K562 (cell line): ENCODE measurements around the gene FST. TPM values are rescaled to one million over a fixed set of nuclear protein-coding genes. Genes with fewer than 3 reads are reported as not detected.

ENCODE experiments used
- BRD4 ChIP-seq: fragments of 200-600 bp; sonication (generic); IDR thresholded peaks from 2 replicates; pipeline ENCODE4 v1.6.1; 2017; ENCODE audit warnings: inconsistent platforms
- DACH1 ChIP-seq: fragments of 450-650 bp; IDR thresholded peaks from 2 replicates; pipeline ENCODE4 v1.6.1; 2018; ENCODE audit not compliant: partially characterized antibody
- E2F8 ChIP-seq: fragments of 450-650 bp; IDR thresholded peaks from 2 replicates; pipeline ENCODE4 v1.7.1; 2018; ENCODE audit warnings: mild to moderate bottlenecking, low read depth; ENCODE audit not compliant: partially characterized antibody
- EGR1 ChIP-seq: fragments of 450-650 bp; conservative IDR thresholded peaks from 2 replicates; pipeline ENCODE4 v1.6.1; 2017; ENCODE audit warnings: mild to moderate bottlenecking
- ELF4 ChIP-seq: fragments of 450-650 bp; formaldehyde crosslinking; IDR thresholded peaks from 2 replicates; pipeline ENCODE4 v1.4.0; 2022; ENCODE audit warnings: missing genetic modification characterization
- FOXA3 ChIP-seq, 2 experiments: fragments of 450-650 bp in 1 of 2; sonication (generic) in 1 of 2; formaldehyde crosslinking; IDR thresholded peaks in 1 of 2; conservative IDR thresholded peaks in 1 of 2; 2 replicates each; pipeline versions ENCODE4 v1.4.0 to v1.8.0; 2020 to 2022; ENCODE audit warnings: mild to moderate bottlenecking in 2 of 2, missing genetic modification reagents in 1 of 2
- FOXP1 ChIP-seq: sonication (generic); formaldehyde crosslinking; IDR thresholded peaks from 2 replicates; pipeline ENCODE4 v1.8.0; 2022; ENCODE audit warnings: mild to moderate bottlenecking, missing genetic modification reagents
- HDAC1 ChIP-seq, 2 experiments: fragments of 450-650 bp; IDR thresholded peaks; 2 replicates each; pipeline ENCODE4 v1.6.1; 2016 to 2017; ENCODE audit warnings: inconsistent platforms in 1 of 2, mild to moderate bottlenecking in 1 of 2, moderate library complexity in 1 of 2
- IRF9 ChIP-seq: fragments of 450-650 bp; IDR thresholded peaks from 2 replicates; pipeline ENCODE4 v1.6.1; 2016; ENCODE audit warnings: missing biosample characterization, missing genetic modification characterization
- MCM3 ChIP-seq: fragments of 450-650 bp; IDR thresholded peaks from 2 replicates; pipeline ENCODE4 v1.6.1; 2016
- PURB ChIP-seq: sonication (generic); formaldehyde crosslinking; IDR thresholded peaks from 2 replicates; pipeline ENCODE4 v1.9.0; 2021; ENCODE audit warnings: low read depth, mild to moderate bottlenecking, missing genetic modification reagents
- ZNF282 ChIP-seq: sonication (generic); formaldehyde crosslinking; IDR thresholded peaks from 2 replicates; pipeline ENCODE4 v1.8.1; 2023; ENCODE audit warnings: missing genetic modification reagents
- polyA plus RNA-seq, 8 experiments: library from polyadenylated mRNA; depleted of rRNA in 4 of 8; stranded (reverse) in 5 of 8; unstranded in 3 of 8; fragments of >200 nt; fragmentation: Nextera tagmentation in 2 of 8; fragmentation: Illumina TruSeq in 1 of 8; extraction: Ambion mirVana in 2 of 8; extraction: Trizol in 1 of 8; gene quantifications; 2 replicates each; pipeline versions ENCODE4 v1.2.1 to v1.2.3, GENCODE V29; 2011 to 2014; ENCODE audit warnings: inconsistent platforms in 1 of 8, missing spikeins in 1 of 8
- total RNA-seq, 7 experiments: library from RNA; depleted of rRNA in 6 of 7; stranded (reverse); fragments of >200 nt in 6 of 7; fragmentation: Illumina TruSeq in 2 of 7; extraction: Trizol in 2 of 7; gene quantifications; 2 replicates each; pipeline versions ENCODE4 v1.2.1 to v1.2.3, GENCODE V29; 2011 to 2021; ENCODE audit warnings: low replicate concordance in 1 of 7
- TF ChIP-seq, protein P1 (sequence below): fragments of 450-650 bp; IDR thresholded peaks from 2 replicates; pipeline ENCODE4 v1.6.1; 2018; ENCODE audit not compliant: partially characterized antibody
- TF ChIP-seq, protein P2 (sequence below): sonication (generic); formaldehyde crosslinking; IDR thresholded peaks from 2 replicates; pipeline ENCODE4 v1.8.0; 2022; ENCODE audit warnings: missing genetic modification reagents, mild to moderate bottlenecking, moderate library complexity, borderline replicate concordance
- TF ChIP-seq, protein P3 (sequence below): fragments of 250-450 bp; sonication (Bioruptor Pico); IDR thresholded peaks from 2 replicates; pipeline ENCODE4 v1.8.0; 2021; ENCODE audit warnings: moderate library complexity, mild to moderate bottlenecking, inconsistent platforms
- TF ChIP-seq, protein P4 (sequence below): fragments of 250-450 bp; sonication (Bioruptor Pico); IDR thresholded peaks from 2 replicates; pipeline ENCODE4 v1.5.1; 2021; ENCODE audit warnings: mild to moderate bottlenecking

The FST gene
- total and polyA plus RNA-seq, 9 of the 15 experiments (the other 6 are each of a cell fraction or from before 2014, with no cell fraction given), result 0.03 to 0.27 TPM; not detected in 7

- TF ChIP-seq, protein P1, sequence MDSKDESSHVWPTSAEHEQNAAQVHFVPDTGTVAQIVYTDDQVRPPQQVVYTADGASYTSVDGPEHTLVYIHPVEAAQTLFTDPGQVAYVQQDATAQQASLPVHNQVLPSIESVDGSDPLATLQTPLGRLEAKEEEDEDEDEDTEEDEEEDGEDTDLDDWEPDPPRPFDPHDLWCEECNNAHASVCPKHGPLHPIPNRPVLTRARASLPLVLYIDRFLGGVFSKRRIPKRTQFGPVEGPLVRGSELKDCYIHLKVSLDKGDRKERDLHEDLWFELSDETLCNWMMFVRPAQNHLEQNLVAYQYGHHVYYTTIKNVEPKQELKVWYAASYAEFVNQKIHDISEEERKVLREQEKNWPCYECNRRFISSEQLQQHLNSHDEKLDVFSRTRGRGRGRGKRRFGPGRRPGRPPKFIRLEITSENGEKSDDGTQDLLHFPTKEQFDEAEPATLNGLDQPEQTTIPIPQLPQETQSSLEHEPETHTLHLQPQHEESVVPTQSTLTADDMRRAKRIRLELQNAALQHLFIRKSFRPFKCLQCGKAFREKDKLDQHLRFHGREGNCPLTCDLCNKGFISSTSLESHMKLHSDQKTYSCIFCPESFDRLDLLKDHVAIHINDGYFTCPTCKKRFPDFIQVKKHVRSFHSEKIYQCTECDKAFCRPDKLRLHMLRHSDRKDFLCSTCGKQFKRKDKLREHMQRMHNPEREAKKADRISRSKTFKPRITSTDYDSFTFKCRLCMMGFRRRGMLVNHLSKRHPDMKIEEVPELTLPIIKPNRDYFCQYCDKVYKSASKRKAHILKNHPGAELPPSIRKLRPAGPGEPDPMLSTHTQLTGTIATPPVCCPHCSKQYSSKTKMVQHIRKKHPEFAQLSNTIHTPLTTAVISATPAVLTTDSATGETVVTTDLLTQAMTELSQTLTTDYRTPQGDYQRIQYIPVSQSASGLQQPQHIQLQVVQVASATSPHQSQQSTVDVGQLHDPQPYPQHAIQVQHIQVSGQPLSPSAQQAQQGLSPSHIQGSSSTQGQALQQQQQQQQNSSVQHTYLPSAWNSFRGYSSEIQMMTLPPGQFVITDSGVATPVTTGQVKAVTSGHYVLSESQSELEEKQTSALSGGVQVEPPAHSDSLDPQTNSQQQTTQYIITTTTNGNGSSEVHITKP, result peak; percentile 61
- TF ChIP-seq DACH1 (peak; percentile 43), IRF9 (tag) (no peak), FOXP1 (CRISPR knock-in tag) (no peak), FOXA3 (CRISPR knock-in tag; conservative IDR thresholded peaks at IDR 0.05 in 1 of 2, IDR thresholded peaks at IDR 0.05 in 1 of 2) (no peak), EGR1 (no peak), HDAC1 (IDR thresholded peaks at IDR 0.05) (peak in 1 of 2 experiments; percentile 44; a peak in 1 of 4 replicates), ELF4 (CRISPR knock-in tag) (peak; percentile 67; the same call in 1 of the 2 replicates), MCM3 (peak; percentile 69; the same call in 1 of the 2 replicates), PURB (CRISPR knock-in tag) (no peak), ZNF282 (CRISPR knock-in tag) (no peak), E2F8 (no peak), BRD4 (no peak)
- TF ChIP-seq, protein P2, sequence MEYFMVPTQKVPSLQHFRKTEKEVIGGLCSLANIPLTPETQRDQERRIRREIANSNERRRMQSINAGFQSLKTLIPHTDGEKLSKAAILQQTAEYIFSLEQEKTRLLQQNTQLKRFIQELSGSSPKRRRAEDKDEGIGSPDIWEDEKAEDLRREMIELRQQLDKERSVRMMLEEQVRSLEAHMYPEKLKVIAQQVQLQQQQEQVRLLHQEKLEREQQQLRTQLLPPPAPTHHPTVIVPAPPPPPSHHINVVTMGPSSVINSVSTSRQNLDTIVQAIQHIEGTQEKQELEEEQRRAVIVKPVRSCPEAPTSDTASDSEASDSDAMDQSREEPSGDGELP (CRISPR knock-in tag), result no peak
- TF ChIP-seq, protein P3, sequence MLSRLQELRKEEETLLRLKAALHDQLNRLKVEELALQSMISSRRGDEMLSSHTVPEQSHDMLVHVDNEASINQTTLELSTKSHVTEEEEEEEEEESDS, result no peak
- TF ChIP-seq, protein P4, sequence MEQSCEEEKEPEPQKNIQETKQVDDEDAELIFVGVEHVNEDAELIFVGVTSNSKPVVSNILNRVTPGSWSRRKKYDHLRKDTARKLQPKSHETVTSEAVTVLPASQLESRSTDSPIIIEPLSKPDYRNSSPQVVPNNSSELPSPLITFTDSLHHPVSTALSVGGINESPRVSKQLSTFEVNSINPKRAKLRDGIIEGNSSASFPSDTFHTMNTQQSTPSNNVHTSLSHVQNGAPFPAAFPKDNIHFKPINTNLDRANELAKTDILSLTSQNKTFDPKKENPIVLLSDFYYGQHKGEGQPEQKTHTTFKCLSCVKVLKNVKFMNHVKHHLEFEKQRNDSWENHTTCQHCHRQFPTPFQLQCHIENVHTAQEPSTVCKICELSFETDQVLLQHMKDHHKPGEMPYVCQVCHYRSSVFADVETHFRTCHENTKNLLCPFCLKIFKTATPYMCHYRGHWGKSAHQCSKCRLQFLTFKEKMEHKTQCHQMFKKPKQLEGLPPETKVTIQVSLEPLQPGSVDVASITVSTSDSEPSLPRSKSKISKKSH, result no peak
Observed at GRCh38 chr5:53478411-53479044, 1.9 kb upstream of the FST start (continued).
